IMR-90 (cell line): ENCODE measurements around the gene SRGAP3. TPM values are rescaled to one million over a fixed set of nuclear protein-coding genes. Genes with fewer than 3 reads are reported as not detected.

Experiments used
- ATAC-seq: fragments of 200-7000 bp; cut with Tn5 transposase; 2 replicates; pipeline ENCODE4 v1.9.1; 2020; ENCODE audit warnings: low read depth, mild to moderate bottlenecking, moderate library complexity
- BruUV-seq: library from RNA; stranded (reverse); fragments of 400-500 nt; replicated peaks from 2 replicates; lab custom pipeline; 2021; lab: Mats Ljungman, UMichigan
- CTCF ChIA-PET: fragments of 300-600 bp; formaldehyde crosslinking; extraction: SDS; loops from one replicate; lab custom pipeline; 2021; ENCODE audit warnings: antibody characterized with exemption; lab: Yijun Ruan, JAX
- POLR2A ChIA-PET: fragments of 300-600 bp; sonication (Branson Sonifier 250); formaldehyde crosslinking; loops from one replicate; lab custom pipeline; 2022; ENCODE audit warnings: antibody characterized with exemption; ENCODE audit not compliant: unreplicated experiment; lab: Charles Lee
- DNase-seq: peaks from one replicate; pipeline ENCODE4 v3.0.0; 2013
- H2AFZ ChIP-seq: replicated peaks from 2 replicates; pipeline ENCODE3; 2013; ENCODE audit warnings: low read length, mild to moderate bottlenecking; ENCODE audit not compliant: poor library complexity
- H2AK5ac ChIP-seq: 2 replicates; pipeline ENCODE4 v1.6.1; 2013; ENCODE audit warnings: low read depth, low read length, inconsistent platforms
- H2AK9ac ChIP-seq: replicated peaks from 2 replicates; pipeline ENCODE3; 2013; ENCODE audit warnings: mild to moderate bottlenecking, low read depth, low read length, moderate library complexity; ENCODE audit not compliant: poor library complexity
- H2BK120ac ChIP-seq: 2 replicates; pipeline ENCODE4 v1.6.1; 2013; ENCODE audit warnings: low read depth, low read length, inconsistent platforms
- H2BK15ac ChIP-seq: 3 replicates; pipeline ENCODE4 v1.6.1; 2013; ENCODE audit warnings: low read depth, low read length, inconsistent platforms
- H2BK20ac ChIP-seq: 2 replicates; pipeline ENCODE4 v1.6.1; 2013; ENCODE audit warnings: low read depth, mild to moderate bottlenecking, inconsistent platforms, low read length, moderate library complexity
- H2BK5ac ChIP-seq: 2 replicates; pipeline ENCODE4 v1.6.1; 2013; ENCODE audit warnings: mild to moderate bottlenecking, low read depth, low read length, inconsistent platforms; ENCODE audit not compliant: poor library complexity, severe bottlenecking
- H3K14ac ChIP-seq: replicated peaks from 2 replicates; pipeline ENCODE4 v1.6.1; 2013; ENCODE audit warnings: low read depth, low read length, inconsistent platforms
- H3K18ac ChIP-seq: 2 replicates; pipeline ENCODE4 v1.6.1; 2013; ENCODE audit warnings: low read depth, low read length, control low read depth
- H3K23ac ChIP-seq: 2 replicates; pipeline ENCODE4 v1.6.1; 2013; ENCODE audit warnings: low read depth, low read length, inconsistent platforms
- H3K27ac ChIP-seq: 2 replicates; pipeline ENCODE4 v1.5.1; 2013; ENCODE audit warnings: mild to moderate bottlenecking, control low read depth, low read length; ENCODE audit not compliant: insufficient read depth
- H3K27me3 ChIP-seq: 2 replicates; pipeline ENCODE4 v1.6.1; 2013; ENCODE audit warnings: low read length; ENCODE audit not compliant: control insufficient read depth, insufficient read depth
- H3K36me3 ChIP-seq: 2 replicates; pipeline ENCODE4 v1.6.1; 2013; ENCODE audit warnings: low read length, mixed read lengths; ENCODE audit not compliant: control insufficient read depth, insufficient read depth
- H3K4ac ChIP-seq: 2 replicates; pipeline ENCODE4 v1.6.1; 2013; ENCODE audit warnings: low read depth, low read length, inconsistent platforms
- H3K4me1 ChIP-seq: 2 replicates; pipeline ENCODE4 v1.6.1; 2013; ENCODE audit warnings: low read length, mixed read lengths; ENCODE audit not compliant: control insufficient read depth, insufficient read depth
- H3K4me2 ChIP-seq: 2 replicates; pipeline ENCODE4 v1.6.1; 2013; ENCODE audit warnings: low read depth, mild to moderate bottlenecking, control low read depth, low read length, moderate library complexity
- H3K4me3 ChIP-seq: 2 replicates; pipeline ENCODE4 v1.5.1; 2013; ENCODE audit warnings: low read depth, mild to moderate bottlenecking, control low read depth, low read length, moderate library complexity; ENCODE audit not compliant: insufficient read depth
- H3K56ac ChIP-seq: 2 replicates; pipeline ENCODE4 v1.6.1; 2013; ENCODE audit warnings: low read length, inconsistent platforms; ENCODE audit not compliant: insufficient read depth; ENCODE audit errors: extremely low read depth
- H3K79me1 ChIP-seq, 2 experiments: 2 replicates each; pipeline ENCODE4 v1.6.1; 2013; ENCODE audit warnings: low read length in 2 of 2, inconsistent platforms in 1 of 2, low read depth in 1 of 2
- H3K9ac ChIP-seq: 2 replicates; pipeline ENCODE4 v1.6.1; 2013; ENCODE audit warnings: low read depth, low read length, control low read depth
- H3K9me1 ChIP-seq: 2 replicates; pipeline ENCODE4 v1.6.1; 2013; ENCODE audit warnings: low read length, inconsistent platforms; ENCODE audit not compliant: insufficient read depth
- H3K9me3 ChIP-seq: 2 replicates; pipeline ENCODE4 v1.6.1; 2013; ENCODE audit warnings: low read length; ENCODE audit not compliant: control insufficient read depth, insufficient read depth
- H4K20me1 ChIP-seq: 2 replicates; pipeline ENCODE4 v1.6.1; 2013; ENCODE audit warnings: low read length, inconsistent platforms; ENCODE audit not compliant: insufficient read depth
- H4K5ac ChIP-seq: 2 replicates; pipeline ENCODE4 v1.6.1; 2013; ENCODE audit warnings: mild to moderate bottlenecking, low read depth, low read length, control low read depth
- H4K8ac ChIP-seq, 2 experiments: 2 replicates each; pipeline ENCODE4 v1.6.1; 2013; ENCODE audit warnings: low read depth in 2 of 2, low read length in 2 of 2, control low read depth in 1 of 2, inconsistent platforms in 1 of 2
- H4K91ac ChIP-seq: 2 replicates; pipeline ENCODE4 v1.6.1; 2013; ENCODE audit warnings: low read depth, low read length, inconsistent platforms; ENCODE audit not compliant: insufficient read depth
- FOS ChIP-seq: fragments of 150-350 bp; IDR thresholded peaks from 2 replicates; pipeline ENCODE4 v1.6.1; 2016; ENCODE audit warnings: low read depth, low read length
- MAFK ChIP-seq: IDR thresholded peaks from 2 replicates; pipeline ENCODE4 v1.6.1; 2012; ENCODE audit warnings: low read depth, low read length, improper control_type of control experiment
- MAZ ChIP-seq: IDR thresholded peaks from 2 replicates; pipeline ENCODE4 v1.6.1; 2012; ENCODE audit warnings: low read depth, mild to moderate bottlenecking, low read length, improper control_type of control experiment, moderate library complexity, borderline replicate concordance
- MXI1 ChIP-seq: IDR thresholded peaks from 2 replicates; pipeline ENCODE4 v1.6.1; 2012; ENCODE audit warnings: low read depth, mild to moderate bottlenecking, low read length, moderate library complexity, borderline replicate concordance
- POLR2A ChIP-seq: IDR thresholded peaks from 2 replicates; pipeline ENCODE4 v1.6.1; 2012; ENCODE audit warnings: mild to moderate bottlenecking, low read depth, low read length
- RCOR1 ChIP-seq: IDR thresholded peaks from 2 replicates; pipeline ENCODE4 v1.6.1; 2012; ENCODE audit warnings: mild to moderate bottlenecking, low read length, improper control_type of control experiment; ENCODE audit not compliant: insufficient replicate concordance
- RFX5 ChIP-seq: IDR thresholded peaks from 2 replicates; pipeline ENCODE4 v1.8.0; 2012; ENCODE audit warnings: low read depth, mild to moderate bottlenecking, low read length, moderate library complexity
- WGBS, 2 experiments: methylation state at CpG; one replicate each; pipeline versions ENCODE4 v1.1.5 to v1.1.7; 2013; ENCODE audit warnings: missing lambda C conversion rate in 2 of 2; ENCODE audit not compliant: insufficient read length in 1 of 2; ENCODE audit errors: extremely low coverage in 2 of 2; 5-methylcytosine and 5-hydroxymethylcytosine counted together
- dilution Hi-C: fragments of 300-500 bp; cut with HindIII; formaldehyde crosslinking; loops from one replicate; pipeline ENCODE4 v1.14.3; 2018; ENCODE audit warnings: low sequenced_read_pairs; ENCODE audit not compliant: unreplicated experiment
- in situ Hi-C: fragments of 300-500 bp; cut with MboI; formaldehyde crosslinking; loops from 3 replicates; pipeline ENCODE4 v1.14.3; 2019; ENCODE audit warnings: low sequenced_read_pairs, inconsistent platforms, mixed read lengths
- intact Hi-C: fragments of 100-400 bp; cut with micrococcal nuclease; formaldehyde crosslinking; loops from 2 replicates; pipeline ENCODE4 v1.10.0; 2022
- polyA plus RNA-seq, 3 experiments: library from polyadenylated mRNA; depleted of rRNA; stranded (reverse); fragments of >200 nt; gene quantifications; 2 replicates each; pipeline ENCODE4 v1.2.3, GENCODE V29; 2012; ENCODE audit warnings: low replicate concordance in 1 of 3
- total RNA-seq: library from RNA; depleted of rRNA; stranded (reverse); fragments of >200 nt; gene quantifications from 2 replicates; pipeline ENCODE4 v1.2.3, GENCODE V29; 2012
- TF ChIP-seq, protein P1 (sequence below): fragments of 150-350 bp; IDR thresholded peaks from 2 replicates; pipeline ENCODE4 v1.6.1; 2017; ENCODE audit warnings: mild to moderate bottlenecking, antibody characterized with exemption, low read length, low read depth
- TF ChIP-seq, protein P2 (sequence below): conservative IDR thresholded peaks from 2 replicates; pipeline ENCODE4 v1.5.1; 2012; ENCODE audit warnings: mild to moderate bottlenecking, low read depth, low read length, improper control_type of control experiment

The SRGAP3 gene
- total and polyA plus RNA-seq, 2 of the 4 experiments (the other 2 are of a cell fraction), result 0.68 to 1.4 TPM

DNA sequence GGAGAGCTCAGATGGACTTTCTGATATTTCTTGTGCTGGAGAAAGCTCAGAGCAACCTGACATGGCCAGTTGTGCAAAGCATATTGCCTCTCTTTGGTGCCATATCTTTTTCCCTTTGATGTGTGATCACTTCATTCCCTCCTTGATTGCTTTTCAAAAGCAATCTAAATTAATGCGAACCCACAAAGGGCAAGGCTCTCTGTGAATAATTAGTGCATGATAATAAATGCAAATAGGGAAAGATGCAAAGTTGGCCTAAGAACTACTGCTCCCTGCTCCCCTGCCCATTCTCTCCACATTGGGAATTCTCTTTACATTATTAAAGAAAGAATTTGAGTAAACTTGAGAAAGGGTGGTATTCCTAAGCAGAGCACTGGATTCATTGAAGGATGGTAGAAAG lies 60.9 kb downstream of the SRGAP3 start:
- H4K8ac ChIP-seq, result no peak overlapping the region
- no peaks in the 10 kb centered on the region for H3K4me1 ChIP-seq
- H4K20me1 ChIP-seq, result no peaks in the 10 kb centered on the region
- H4K91ac ChIP-seq, result no peak overlapping the region
- no peak overlapping the region for H2AK5ac ChIP-seq
- ATAC-seq, result no peak
- dilution Hi-C loops (no loop called here), intact Hi-C loops (no loop called here), in situ Hi-C loops (no loop called here)
- no peak overlapping the region for H2BK5ac ChIP-seq
- no peak overlapping the region for H3K23ac ChIP-seq
- no peak overlapping the region for H3K4ac ChIP-seq
- H2AK9ac ChIP-seq, result no peak overlapping the region
- H3K4me2 ChIP-seq, result no peak overlapping the region
- H3K9me3 ChIP-seq, result no peaks in the 10 kb centered on the region
- H3K79me1 ChIP-seq, result no peaks in the 10 kb centered on the region
- WGBS, 2 experiments, result no CpG with 5 or more reads among the region's 1 CpG
- no peak overlapping the region for H2AFZ ChIP-seq
- no peak overlapping the region for H3K18ac ChIP-seq
- DNase-seq, result no peak
- H3K27ac ChIP-seq, result no peak overlapping the region
- CTCF ChIA-PET, result interaction anchor here (1.0 kb wide), 1 partner anchor 62 kb away, joined by 3 read pairs; no protein-coding TSS in a partner anchor
- H3K14ac ChIP-seq, result no peak overlapping the region
- peaks cover 6% of the 10 kb centered on the region; the same call in 1 of the 2 replicates for H3K27me3 ChIP-seq
- no peak overlapping the region for H3K56ac ChIP-seq
- no peak overlapping the region for H2BK15ac ChIP-seq
- TF ChIP-seq RFX5 (no peak), MAZ (no peak), FOS (no peak), POLR2A (no peak), MXI1 (no peak), MAFK (no peak), RCOR1 (no peak)
- TF ChIP-seq, protein P1, sequence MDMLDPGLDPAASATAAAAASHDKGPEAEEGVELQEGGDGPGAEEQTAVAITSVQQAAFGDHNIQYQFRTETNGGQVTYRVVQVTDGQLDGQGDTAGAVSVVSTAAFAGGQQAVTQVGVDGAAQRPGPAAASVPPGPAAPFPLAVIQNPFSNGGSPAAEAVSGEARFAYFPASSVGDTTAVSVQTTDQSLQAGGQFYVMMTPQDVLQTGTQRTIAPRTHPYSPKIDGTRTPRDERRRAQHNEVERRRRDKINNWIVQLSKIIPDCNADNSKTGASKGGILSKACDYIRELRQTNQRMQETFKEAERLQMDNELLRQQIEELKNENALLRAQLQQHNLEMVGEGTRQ, result no peak
- TF ChIP-seq, protein P2, sequence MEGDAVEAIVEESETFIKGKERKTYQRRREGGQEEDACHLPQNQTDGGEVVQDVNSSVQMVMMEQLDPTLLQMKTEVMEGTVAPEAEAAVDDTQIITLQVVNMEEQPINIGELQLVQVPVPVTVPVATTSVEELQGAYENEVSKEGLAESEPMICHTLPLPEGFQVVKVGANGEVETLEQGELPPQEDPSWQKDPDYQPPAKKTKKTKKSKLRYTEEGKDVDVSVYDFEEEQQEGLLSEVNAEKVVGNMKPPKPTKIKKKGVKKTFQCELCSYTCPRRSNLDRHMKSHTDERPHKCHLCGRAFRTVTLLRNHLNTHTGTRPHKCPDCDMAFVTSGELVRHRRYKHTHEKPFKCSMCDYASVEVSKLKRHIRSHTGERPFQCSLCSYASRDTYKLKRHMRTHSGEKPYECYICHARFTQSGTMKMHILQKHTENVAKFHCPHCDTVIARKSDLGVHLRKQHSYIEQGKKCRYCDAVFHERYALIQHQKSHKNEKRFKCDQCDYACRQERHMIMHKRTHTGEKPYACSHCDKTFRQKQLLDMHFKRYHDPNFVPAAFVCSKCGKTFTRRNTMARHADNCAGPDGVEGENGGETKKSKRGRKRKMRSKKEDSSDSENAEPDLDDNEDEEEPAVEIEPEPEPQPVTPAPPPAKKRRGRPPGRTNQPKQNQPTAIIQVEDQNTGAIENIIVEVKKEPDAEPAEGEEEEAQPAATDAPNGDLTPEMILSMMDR, result no peak
- BruUV-seq, result no TSS peak
- no peak overlapping the region for H3K4me3 ChIP-seq
- no peak overlapping the region for H4K5ac ChIP-seq
- POLR2A ChIA-PET, result no interaction called here
- no peak overlapping the region for H2BK20ac ChIP-seq
- no peaks in the 10 kb centered on the region for H3K9me1 ChIP-seq
- H3K36me3 ChIP-seq, result no peaks in the 10 kb centered on the region
- no peak overlapping the region for H2BK120ac ChIP-seq
- H3K9ac ChIP-seq, result no peak overlapping the region
